ENCODE results near the gene PDLIM5.

PDLIM5 gene

DNA sequence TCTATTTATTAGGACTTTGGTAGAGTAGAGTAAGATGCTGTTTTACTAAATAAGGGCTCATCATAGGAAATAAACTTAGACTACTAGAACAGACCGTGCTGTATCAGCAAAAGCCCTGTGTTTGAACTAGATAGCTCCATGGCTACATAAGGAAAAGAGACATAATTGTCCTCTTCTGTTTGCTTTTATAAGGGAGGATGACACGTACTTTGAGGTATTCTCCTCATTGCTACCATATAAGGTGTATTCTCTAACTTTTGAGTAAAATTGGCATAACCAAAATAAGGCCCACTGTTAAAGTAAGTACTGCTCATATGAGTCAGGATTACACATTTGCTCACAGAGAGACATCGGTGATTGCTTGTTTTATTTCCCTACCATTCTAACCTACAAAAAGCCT is 64.3 kb downstream of the PDLIM5 start:
- TF ChIP-seq, protein P1, sequence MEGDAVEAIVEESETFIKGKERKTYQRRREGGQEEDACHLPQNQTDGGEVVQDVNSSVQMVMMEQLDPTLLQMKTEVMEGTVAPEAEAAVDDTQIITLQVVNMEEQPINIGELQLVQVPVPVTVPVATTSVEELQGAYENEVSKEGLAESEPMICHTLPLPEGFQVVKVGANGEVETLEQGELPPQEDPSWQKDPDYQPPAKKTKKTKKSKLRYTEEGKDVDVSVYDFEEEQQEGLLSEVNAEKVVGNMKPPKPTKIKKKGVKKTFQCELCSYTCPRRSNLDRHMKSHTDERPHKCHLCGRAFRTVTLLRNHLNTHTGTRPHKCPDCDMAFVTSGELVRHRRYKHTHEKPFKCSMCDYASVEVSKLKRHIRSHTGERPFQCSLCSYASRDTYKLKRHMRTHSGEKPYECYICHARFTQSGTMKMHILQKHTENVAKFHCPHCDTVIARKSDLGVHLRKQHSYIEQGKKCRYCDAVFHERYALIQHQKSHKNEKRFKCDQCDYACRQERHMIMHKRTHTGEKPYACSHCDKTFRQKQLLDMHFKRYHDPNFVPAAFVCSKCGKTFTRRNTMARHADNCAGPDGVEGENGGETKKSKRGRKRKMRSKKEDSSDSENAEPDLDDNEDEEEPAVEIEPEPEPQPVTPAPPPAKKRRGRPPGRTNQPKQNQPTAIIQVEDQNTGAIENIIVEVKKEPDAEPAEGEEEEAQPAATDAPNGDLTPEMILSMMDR (IDR thresholded peaks at IDR 0.05), result no peak
- H3K4me1 ChIP-seq, result no peaks in the 10 kb centered on the region

DNA sequence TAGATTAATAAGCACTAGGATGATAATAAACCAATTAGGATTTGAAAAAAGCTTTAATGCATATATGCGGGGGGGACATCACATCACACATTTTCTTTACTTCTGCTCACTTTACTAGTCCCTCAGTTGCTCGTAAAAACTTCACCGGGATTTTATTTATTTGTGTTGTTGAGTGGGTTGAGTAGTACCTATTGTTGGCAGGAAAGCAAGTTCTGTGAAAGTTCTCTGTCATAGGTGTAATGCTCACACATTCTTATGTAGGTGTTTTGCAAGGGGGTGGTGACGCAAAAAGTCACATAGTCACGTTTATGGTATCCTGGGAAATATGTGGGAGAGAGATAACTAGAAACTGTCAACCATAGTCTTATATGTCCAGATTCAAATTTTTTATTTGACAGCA is 65.3 kb downstream of the PDLIM5 start:
- no peak overlapping the region for H3K9ac ChIP-seq
- H3K9me3 ChIP-seq (ENCODE audit: control insufficient read depth, low read length), result no peaks in the 10 kb centered on the region
- TF ChIP-seq, protein P1 (IDR thresholded peaks at IDR 0.05), result no peak
- H3K79me2 ChIP-seq, result no peaks in the 10 kb centered on the region
- H3K36me3 ChIP-seq (ENCODE audit: control insufficient read depth, insufficient read depth, low read length), result no peaks in the 10 kb centered on the region
- no peaks in the 10 kb centered on the region for H3K27me3 ChIP-seq (ENCODE audit: control insufficient read depth, insufficient read depth, low read length)
- no peak overlapping the region for H3K4me3 ChIP-seq (ENCODE audit: low read depth, low read length)
- H3K27ac ChIP-seq, result no peak overlapping the region
- H3K4me2 ChIP-seq (ENCODE audit: low read length), result no peak overlapping the region
- no peaks in the 10 kb centered on the region for H3K4me1 ChIP-seq
- no peak overlapping the region for H2AFZ ChIP-seq

More for the DNA sequence above, 64.3 kb downstream of the PDLIM5 start:
- no peak overlapping the region for H3K27ac ChIP-seq
- no peak overlapping the region for H3K4me3 ChIP-seq (ENCODE audit: low read depth, low read length)
- H2AFZ ChIP-seq, result no peak overlapping the region
- H3K9ac ChIP-seq, result no peak overlapping the region
- no peaks in the 10 kb centered on the region for H3K79me2 ChIP-seq
- no peaks in the 10 kb centered on the region for H3K27me3 ChIP-seq (ENCODE audit: control insufficient read depth, insufficient read depth, low read length)
- no peak overlapping the region for H3K4me2 ChIP-seq (ENCODE audit: low read length)
- no peaks in the 10 kb centered on the region for H3K36me3 ChIP-seq (ENCODE audit: control insufficient read depth, insufficient read depth, low read length)
- H3K9me3 ChIP-seq (ENCODE audit: control insufficient read depth, low read length), result no peaks in the 10 kb centered on the region

DNA sequence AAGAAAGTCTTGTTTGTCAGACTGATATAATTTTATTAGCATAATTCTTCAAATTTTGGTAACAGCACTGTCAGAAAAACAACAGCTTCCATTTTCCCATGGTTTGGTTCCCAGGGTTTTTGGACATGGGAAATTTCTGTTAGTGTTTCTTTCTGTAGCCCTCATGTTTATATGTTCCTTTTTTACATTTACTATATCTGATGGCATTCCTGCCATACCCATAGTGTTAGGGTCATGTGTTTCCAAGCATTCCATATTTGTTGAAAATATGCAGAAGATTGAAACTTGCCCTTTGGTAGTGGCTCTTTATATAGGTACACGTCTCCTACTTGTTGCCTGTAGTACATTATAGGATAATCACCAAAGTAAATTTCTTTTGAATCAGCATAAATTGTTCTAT is 65.8 kb downstream of the PDLIM5 start:
- Histone ChIP-seq H3K36me3 (ENCODE audit: control insufficient read depth, insufficient read depth, low read length) (no peaks in the 10 kb centered on the region), H3K4me3 (ENCODE audit: low read depth, low read length) (no peak overlapping the region), H3K27ac (no peak overlapping the region), H2AFZ (no peak overlapping the region), H3K4me1 (no peaks in the 10 kb centered on the region), H3K27me3 (ENCODE audit: control insufficient read depth, insufficient read depth, low read length) (no peaks in the 10 kb centered on the region), H3K79me2 (no peaks in the 10 kb centered on the region), H3K9me3 (ENCODE audit: control insufficient read depth, low read length) (no peaks in the 10 kb centered on the region), H3K9ac (no peak overlapping the region), H3K4me2 (ENCODE audit: low read length) (no peak overlapping the region)
- TF ChIP-seq, protein P1 (IDR thresholded peaks at IDR 0.05), result no peak

DNA sequence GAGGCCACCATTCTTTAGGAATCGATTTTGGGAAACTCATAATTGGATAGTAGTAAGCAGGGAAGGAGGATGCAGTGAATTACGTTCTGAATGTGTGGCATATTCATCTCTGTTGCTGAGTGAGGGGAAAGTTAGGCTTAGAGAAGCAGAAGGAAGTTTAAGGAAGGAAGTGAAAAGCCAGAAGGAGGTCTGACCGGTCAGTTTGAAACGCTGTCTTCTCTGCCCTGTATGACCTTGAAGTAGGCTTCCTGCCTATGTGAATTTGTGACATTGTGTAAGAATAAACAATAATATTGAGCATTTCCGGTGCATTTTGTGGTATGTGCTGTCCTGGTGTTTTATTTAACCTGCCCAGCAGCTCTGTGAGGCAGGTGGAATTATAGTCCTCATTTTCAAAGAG is 67.3 kb downstream of the PDLIM5 start:
- Histone ChIP-seq H3K9ac (no peak overlapping the region), H3K4me2 (ENCODE audit: low read length) (no peak overlapping the region), H3K27ac (no peak overlapping the region), H3K79me2 (no peaks in the 10 kb centered on the region), H3K36me3 (ENCODE audit: control insufficient read depth, insufficient read depth, low read length) (no peaks in the 10 kb centered on the region), H2AFZ (peak overlapping the region; percentile 8), H3K9me3 (ENCODE audit: control insufficient read depth, low read length) (no peaks in the 10 kb centered on the region), H3K27me3 (ENCODE audit: control insufficient read depth, insufficient read depth, low read length) (no peaks in the 10 kb centered on the region), H3K4me1 (no peaks in the 10 kb centered on the region), H3K4me3 (ENCODE audit: low read depth, low read length) (no peak overlapping the region)
- TF ChIP-seq, protein P1 (IDR thresholded peaks at IDR 0.05), result no peak

DNA sequence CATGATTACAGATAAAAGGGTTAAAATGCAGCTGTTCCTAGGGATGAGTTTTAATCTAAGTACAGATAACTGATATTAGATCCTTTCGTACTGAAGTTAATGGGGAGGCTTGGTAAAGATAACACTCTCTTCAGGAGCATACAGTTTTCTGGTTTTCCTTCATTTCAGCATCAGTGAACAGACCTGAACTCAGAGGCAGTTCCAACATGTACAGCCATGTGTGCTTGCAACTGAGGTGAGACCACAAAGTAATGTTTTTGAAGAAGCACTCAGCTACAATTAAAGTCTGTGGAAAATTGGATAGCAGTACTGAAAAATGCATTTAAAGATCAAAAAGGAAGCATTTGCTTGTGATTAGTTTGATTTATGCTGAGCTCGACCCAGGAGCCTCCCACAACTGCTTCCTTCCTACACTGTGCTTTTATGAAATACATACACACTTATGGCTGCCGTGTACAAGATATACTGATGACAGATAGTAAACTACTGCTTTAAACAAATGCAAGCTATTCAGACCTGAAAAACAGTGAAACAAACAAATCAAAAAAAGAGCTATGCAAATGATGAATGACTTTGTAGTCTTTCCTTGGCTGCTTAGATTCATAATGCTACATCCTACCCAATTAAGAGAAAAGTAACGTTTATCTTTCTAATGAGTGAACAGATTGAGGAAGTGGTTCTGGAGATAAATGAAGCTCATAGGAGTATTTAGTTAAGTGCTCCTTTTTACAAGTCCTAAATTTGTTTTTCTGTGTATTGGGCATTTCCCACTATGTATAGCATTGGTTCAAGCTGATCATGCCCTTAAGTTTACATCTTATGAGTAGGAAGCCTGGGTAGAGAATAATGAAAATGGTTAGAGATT is 68.4 kb downstream of the PDLIM5 start:
- H3K36me3 ChIP-seq (ENCODE audit: control insufficient read depth, insufficient read depth, low read length), result no peaks in the 10 kb centered on the region
- no peak overlapping the region for H2AFZ ChIP-seq
- no peaks in the 10 kb centered on the region for H3K27me3 ChIP-seq (ENCODE audit: control insufficient read depth, insufficient read depth, low read length)
- no peaks in the 10 kb centered on the region for H3K9me3 ChIP-seq (ENCODE audit: control insufficient read depth, low read length)
- no peaks in the 10 kb centered on the region for H3K4me1 ChIP-seq
- H3K4me3 ChIP-seq (ENCODE audit: low read depth, low read length), result no peak overlapping the region
- TF ChIP-seq, protein P1 (IDR thresholded peaks at IDR 0.05), result no peak
- no peak overlapping the region for H3K9ac ChIP-seq
- H3K4me2 ChIP-seq (ENCODE audit: low read length), result no peak overlapping the region
- H3K79me2 ChIP-seq, result no peaks in the 10 kb centered on the region
- H3K27ac ChIP-seq, result no peak overlapping the region

Measured in parathyroid adenoma (tissue), 2 donors.